NCI-H2171 (cell line): ENCODE data around the gene KYAT1.
"Not testable (repeated sequence)": the region's sequence is repeated elsewhere in the genome, so short reads cannot be mapped to it uniquely, and the experiment has no call there.

Experiments used
- DNase-seq: peaks from one replicate; lab custom pipeline; 2025; lab: John Stamatoyannopoulos, UW

The KYAT1 gene

GRCh38 chr9:128885376-128885775, 3.6 kb upstream of the KYAT1 start:
- no peak for DNase-seq

DNA sequence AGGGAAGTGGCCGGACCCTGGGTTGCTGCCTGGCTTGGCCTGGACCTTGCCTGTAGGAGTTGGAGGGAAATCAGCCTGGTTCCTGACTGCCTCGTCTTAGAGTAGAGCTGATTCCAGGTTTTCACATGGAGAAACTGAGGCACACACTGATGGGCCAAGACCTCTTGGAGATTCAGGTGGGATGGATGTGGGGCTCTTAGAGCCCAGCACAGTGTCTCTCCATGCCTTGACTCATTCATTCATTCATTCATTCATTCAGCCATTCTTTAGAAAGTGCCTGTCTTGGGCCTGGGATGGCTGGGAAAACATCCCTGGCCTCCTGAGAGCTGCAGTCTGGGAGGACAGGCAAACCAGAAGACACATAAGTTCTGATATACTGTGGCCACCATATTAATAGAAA, 2.4 kb upstream of the KYAT1 start:
- no peak for DNase-seq

- DNase-seq = no peak
Observed at GRCh38 chr9:128882677-128883603, 1.2 kb upstream of the KYAT1 start.

DNA sequence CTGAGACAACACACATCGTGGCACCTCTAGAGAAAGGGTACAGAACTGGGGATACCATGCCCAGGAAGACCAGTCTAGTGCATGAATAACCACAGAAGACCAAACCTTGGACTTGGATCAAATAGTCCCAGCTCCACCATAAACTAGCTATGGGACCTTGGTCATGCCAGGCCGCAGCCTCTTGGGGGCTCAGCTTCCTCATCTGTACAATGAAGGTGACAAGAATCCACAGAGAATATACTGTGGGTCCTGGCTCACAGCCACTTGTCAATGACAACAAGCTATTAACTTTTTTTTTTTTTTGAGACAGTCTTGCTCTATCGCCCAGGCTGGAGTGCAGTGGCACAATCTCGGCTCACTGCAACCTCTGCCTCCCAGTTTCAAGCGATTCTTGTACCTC, 3.9 kb downstream of the KYAT1 start:
- no peak for DNase-seq

DNA sequence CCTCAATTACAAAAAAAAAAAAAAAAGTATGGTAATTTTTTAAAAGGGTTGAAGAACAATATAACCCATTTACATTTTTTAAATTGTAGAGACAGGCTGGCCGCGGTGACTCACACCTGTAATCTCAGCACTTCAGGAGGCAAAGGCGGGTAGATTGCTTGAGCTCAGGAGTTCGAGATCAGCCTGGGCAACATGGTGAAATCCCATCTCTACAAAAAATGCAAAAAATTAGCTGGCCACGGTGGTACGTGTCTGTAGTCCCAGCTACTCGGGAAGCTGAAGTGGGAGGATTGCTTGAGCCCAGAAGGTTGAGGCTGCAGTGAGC, 10.8 kb downstream of the KYAT1 start:
- DNase-seq = not testable (repeated sequence)

DNA sequence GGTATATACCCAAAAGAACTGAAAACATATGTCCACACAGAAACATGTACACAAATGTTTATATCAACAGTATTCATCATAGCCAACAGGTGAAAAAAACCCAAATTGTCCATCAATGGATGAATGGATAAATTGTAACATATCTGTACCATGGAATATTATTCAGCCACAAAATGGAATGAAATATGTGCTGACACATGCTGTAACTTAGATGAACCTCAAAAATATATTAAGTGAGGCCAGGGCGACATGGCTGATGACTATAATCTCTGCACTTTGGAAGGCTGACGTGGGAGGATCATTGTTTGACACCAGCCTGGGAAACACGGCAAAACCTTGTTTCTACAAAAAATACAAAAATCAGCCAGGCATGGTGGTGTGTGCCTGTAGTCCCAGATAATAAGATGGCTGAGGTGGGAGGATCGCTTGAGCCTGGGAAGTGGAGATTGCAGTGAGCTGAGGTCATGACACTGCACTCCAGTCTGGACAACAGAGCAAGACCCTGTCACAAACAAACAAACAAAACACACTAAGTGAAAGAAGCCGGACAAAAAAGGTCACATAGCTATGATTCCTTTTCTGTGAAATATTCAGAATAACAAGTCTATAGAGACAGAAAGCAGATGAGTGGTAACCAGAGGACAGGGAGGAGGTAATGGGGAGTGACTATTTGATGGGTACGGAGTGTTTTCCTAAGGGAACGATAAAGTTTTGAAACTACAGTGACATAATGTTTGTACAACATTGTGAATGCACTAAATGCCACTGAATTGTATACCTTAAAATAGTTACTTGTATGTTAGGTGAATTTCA, 11.4 kb downstream of the KYAT1 start:
- no peak for DNase-seq

DNA sequence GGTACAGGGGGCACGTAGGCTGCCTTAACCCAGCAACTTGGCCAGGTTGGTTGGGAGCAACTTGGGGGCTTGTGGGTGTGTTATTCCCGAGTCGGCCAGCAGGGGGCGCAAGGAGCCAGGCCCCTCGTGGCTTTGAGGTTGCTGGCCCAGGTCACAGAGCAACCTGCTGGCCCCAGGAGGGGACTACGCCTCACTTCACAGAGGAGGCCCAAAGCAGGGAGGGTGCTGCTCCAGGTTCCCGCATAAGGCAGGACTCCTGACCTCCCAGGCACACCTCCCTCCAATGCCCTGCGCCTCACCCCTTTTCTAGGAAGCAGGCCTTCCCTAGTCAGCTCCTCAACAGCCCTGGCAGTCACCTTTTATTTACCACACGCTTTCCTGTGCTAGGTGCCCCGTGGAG, 18.1 kb downstream of the KYAT1 start:
- no peak for DNase-seq

GRCh38 chr9:128862401-128862851, 19.3 kb downstream of the KYAT1 start:
- DNase-seq = no peak

DNA sequence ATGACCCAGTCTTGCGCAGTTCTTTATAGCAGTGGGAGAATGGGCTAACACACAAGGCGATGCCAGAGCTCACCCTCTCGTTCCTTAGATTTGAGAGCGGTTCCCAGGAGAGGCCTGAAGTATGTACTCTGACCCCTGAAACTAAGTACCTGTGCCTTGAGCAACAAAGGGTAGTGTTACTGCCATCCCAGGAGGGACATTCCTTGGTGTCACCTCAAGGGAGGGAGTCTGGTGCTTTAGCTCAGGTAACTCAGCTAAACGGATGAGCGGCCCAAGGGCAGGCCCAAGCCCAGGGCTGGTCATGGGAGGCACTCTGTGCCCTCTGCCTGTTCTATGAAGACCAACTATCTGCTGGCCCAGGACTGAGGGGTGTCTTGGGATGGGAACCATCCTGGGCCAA, 20.2 kb downstream of the KYAT1 start:
- no peak for DNase-seq

GRCh38 chr9:128860937-128861336, 20.8 kb downstream of the KYAT1 start:
- DNase-seq = no peak

DNA sequence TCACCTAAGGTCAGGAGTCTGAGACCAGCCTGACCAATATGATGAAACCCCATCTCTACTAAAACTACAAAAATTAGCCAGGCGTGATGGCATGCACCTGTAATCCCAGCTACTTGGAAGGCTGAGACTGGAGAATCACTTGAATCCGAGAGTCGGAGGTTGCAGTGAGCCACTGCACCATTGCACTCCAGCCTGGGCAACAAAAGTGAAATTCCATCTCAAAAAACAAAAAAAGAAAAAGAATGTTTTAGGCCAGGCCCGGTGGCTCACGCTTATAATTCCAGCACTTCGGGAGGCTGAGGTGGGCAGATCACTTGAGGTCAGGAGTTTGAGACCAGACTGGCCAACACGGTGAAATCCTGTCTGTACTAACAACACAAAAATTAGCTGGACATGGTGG, 23.3 kb downstream of the KYAT1 start:
- not testable (repeated sequence) for DNase-seq

DNA sequence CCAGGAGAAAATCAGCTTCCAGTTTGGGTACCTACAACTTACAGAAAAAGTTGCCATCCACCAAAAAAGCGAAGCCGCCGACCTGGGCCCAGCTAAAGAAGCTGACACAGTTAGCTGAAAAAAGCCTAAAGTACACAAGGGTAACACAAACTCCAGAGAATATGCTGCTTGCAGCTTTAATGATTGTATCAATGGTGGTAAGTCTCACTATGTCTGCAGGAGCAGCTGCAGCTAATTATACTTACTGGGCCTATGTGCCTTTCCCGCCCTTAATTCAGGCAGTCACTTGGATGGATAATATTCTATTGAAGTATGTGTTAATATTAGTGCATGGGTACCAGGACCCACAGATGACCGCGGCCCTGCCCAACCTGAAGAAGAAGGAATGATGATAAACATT, 27.3 kb downstream of the KYAT1 start:
- DNase-seq = not testable (repeated sequence)

GRCh38 chr9:128852646-128853045, 29.1 kb downstream of the KYAT1 start:
- DNase-seq = not testable (repeated sequence)

GRCh38 chr9:128851779-128852600, 29.8 kb downstream of the KYAT1 start:
- DNase-seq = peak; percentile 35

DNA sequence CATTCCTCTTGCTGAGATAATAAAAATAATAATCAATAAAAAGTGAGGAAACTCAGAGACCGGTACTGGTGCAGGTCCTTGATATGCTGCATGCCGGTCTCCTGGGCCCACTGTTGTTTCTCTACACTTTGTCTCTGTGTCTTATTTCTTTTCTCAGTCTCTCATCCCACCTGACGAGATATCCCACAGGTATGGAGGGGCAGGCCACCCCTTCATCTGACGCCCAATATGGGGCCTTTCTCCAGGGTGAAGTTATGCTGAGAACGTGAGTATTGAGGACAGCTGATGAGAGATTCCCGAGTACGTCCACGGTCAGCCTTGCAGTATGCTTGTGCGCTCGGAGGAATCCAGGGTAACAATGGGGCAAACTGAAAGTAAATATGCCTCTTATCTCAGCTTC, 30.7 kb downstream of the KYAT1 start:
- not testable (repeated sequence) for DNase-seq

DNA sequence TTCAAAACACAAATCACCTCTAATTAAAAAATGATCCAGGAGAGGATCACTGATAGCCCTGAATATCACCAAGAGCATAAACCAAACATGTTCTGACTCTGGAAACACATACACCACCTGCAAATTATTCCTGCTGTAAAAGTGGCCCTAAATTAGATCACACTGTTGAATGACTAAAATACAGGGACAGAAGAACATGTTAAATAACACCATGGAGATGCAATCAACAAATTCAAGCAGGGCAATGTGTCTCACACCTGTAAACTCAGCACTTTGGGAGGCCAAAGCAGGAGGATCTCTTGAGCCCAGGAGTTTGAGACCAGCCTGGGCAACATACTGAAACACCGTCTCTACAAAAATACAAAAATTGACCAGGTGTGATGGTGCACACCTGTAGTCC, 33.9 kb downstream of the KYAT1 start:
- no peak for DNase-seq

DNA sequence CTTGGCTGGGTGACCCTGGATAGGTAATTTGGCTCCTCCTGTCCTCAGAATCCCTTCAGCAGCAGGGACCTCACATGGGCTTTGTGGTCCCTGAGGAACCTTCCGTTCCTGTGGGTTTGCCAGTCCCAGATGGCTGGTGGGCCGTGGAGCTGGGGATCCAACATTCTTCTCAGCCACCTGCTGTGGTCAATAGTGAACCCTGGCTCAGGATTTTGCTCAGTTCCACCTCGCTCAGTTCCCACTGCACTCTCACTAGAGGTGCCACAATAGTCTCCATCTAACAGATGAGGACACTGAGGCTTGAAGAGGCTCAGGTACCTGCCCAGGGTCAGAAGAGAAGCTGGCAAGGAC, 35.1 kb downstream of the KYAT1 start:
- DNase-seq = no peak

DNA sequence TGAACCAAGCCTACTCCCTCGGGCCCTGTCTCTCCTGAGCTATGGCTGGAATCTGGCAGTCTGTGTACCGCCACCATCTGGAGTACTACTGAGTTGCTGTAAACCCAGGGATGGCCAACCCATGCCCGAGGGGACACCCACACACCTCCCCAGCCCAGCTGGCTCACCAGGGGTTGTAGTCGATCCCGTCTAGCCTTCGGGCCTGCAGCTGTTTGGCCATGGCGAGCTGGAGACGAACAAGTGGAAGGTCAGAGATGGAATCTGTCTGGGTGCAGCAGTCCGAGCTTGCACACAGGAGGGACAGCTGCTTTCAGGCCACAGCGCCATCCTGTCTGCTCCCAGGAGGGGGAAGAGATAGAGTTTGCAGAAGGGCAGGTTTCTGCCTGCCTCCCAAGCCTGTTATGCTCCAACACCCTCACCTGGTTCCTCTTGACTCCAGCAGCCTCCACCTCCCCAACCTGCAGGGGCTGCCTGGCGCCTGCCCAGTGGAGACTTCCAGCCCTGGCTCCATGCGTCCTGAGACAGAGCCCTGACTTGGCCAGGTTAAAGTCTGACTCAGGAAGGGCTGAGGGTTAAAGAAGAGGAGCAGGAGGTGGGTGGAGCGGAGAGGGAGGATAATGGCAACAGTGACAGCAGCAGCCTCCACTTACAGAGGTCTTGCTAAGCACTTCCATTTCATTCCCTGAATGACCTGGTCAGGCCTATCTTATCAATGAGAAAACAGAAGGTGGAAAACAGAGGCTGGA, 36.4 kb downstream of the KYAT1 start:
- DNase-seq = peak; percentile 94

DNA sequence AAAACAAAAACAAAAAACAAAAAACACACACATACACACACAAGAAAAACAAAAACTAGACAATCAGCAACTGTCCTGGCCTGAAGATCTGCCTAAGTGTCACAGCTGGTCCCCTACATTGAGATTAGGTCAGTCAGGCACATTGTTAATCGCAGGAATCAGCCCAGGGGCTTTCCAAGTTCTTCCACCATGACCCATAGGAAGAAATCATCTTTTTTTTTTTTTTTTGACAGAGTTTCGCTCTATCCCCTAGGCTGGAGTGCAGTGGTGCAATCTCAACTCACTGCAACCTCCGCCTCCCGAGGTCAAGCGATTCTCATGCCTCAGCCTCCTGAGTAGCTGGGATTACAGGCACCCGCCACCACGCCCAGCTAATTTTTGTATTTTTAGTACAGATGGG, 38.6 kb downstream of the KYAT1 start:
- not testable (repeated sequence) for DNase-seq

- DNase-seq = no peak
Observed at GRCh38 chr9:128841694-128842492, 39.9 kb downstream of the KYAT1 start.

DNA sequence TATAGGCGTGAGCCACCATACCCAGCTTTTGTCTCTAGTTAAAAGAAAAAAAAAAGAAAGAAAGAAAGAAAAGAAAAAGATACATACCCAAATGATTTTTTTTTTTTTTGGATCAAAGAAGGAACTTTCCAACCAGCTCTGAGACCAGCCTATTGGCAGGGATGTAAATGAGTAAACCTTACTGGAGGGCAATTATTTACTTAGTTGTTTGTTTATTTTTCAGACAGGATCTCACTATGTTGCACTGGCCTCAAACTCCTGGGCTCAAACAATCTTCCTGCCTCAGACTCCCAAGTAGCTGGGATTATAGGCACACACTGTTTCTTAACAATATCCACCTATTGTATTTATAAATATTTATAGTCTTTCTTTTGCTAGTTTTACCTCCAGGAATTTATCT, 41.2 kb downstream of the KYAT1 start:
- DNase-seq = no peak
